ENCODE data around the gene IQSEC1. TPM values are rescaled to one million over a fixed set of nuclear protein-coding genes. Genes with fewer than 3 reads are reported as not detected.

The IQSEC1 gene
- total RNA-seq, 1 donor from 2014 or later: 70.1 TPM

DNA sequence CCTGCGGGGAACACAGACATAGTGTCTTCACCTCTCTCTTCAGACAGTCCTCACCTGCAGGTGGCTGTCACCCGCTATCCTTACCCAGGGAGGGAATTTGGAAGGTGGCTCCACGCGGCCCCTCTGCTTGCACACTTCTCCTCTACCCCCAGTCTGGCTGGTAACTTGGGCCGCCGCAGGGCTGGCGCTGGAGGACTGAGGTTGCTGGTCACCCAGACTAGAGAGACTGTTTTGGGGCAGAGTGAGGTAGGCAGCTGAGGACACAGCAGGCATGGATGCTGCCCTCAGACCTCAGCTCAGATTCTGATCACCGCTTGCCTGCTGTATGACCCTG is 12.6 kb upstream of the IQSEC1 start:
- no peak for DNase-seq (ENCODE audit: low spot score)

DNA sequence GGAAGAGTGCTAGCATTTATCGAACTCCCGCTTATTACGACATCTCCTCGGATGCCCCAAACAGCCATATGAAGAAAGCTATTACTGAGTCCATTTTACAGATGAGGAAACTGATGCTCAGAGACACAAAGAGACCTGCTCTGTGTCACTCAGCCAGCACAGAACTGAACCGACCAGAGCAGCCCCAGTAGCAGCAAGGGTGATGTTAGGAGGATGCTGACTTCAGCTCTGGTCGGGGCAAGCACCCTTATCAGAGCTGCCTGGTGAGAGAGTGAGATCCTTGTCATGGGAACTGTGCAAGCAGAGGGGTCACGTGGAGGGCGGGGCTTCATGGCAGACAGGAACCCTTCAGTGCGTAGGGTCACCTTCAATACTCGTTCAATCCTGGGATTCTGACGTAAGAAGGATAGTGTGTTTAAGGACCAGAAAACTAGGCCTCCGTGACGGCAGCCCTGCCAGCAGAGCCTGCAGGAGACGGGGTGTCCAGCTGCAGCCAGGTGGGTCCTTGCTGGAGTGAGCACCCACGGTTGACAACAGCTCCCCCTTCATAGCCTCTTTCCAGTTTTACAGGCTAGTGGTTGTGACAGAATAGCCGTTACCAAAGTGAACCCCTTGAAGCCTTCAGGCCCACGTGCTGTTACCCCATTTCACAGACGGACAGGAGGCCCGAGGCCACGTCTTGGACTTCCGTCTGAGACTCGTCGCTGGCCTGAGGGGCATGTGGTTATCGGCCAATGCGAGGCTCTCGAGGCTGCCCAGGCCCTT is 12.0 kb upstream of the IQSEC1 start:
- no peak for DNase-seq (ENCODE audit: low spot score)

DNA sequence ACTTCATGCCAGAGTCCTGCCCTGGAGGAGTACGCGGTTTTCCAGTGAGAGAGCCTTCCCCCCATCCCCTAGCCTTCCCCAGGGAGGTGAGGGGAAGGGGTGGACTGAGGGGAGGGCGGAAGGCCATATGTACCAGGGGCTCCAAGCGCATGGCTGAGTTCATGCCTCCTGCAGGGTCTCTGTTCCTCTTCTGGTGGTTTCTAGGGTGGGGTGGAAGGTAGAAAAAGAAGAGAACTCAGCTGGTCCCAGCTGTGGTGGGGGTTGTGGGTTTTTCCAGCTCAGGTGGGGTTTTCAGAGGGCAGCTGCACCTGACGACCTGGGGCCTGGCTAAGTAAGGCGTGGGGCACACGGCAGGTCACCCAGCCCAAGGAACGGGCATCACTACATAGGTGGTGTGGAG is 10.7 kb upstream of the IQSEC1 start:
- DNase-seq (ENCODE audit: low spot score): no peak

DNA sequence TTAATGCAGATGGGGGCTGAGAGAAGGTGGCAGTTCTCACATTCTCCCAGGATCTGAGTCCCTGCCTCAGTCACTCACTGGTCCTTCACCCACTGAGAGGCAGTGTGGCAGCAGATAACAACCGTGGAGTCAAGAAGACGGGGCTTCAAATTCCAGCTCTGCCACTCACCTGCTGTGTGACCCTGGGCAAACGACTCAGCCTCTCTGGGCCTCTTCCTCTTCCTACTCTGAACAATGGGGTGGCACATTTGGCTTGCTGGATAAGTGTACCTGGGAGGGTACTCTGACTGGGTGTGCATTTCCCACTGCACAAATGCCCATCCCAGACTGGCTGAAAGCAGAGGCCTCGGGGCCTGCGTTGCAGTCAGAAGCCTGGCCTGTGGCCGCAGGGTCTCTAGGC is 10.0 kb upstream of the IQSEC1 start:
- no peak for DNase-seq (ENCODE audit: low spot score)

DNA sequence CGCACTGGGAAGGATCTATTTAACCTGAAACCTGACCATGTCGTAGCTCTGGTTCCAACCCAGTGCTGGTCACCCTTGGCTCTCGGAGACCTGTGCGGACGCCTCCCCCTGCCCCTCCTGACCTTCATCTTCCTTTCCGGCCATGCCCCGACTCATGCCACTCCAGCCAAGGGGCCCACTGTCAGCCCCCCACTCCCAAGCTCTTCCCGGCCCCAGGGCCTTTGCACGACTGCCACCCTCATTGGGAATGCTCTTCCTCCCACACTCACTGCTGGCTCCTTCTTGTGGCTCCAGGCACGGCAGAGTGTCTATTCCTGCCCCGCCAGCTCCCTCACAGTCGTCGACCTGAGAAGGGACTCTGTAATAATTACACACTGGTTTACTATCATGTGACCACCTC is 9.4 kb upstream of the IQSEC1 start:
- DNase-seq (ENCODE audit: low spot score): no peak

DNA sequence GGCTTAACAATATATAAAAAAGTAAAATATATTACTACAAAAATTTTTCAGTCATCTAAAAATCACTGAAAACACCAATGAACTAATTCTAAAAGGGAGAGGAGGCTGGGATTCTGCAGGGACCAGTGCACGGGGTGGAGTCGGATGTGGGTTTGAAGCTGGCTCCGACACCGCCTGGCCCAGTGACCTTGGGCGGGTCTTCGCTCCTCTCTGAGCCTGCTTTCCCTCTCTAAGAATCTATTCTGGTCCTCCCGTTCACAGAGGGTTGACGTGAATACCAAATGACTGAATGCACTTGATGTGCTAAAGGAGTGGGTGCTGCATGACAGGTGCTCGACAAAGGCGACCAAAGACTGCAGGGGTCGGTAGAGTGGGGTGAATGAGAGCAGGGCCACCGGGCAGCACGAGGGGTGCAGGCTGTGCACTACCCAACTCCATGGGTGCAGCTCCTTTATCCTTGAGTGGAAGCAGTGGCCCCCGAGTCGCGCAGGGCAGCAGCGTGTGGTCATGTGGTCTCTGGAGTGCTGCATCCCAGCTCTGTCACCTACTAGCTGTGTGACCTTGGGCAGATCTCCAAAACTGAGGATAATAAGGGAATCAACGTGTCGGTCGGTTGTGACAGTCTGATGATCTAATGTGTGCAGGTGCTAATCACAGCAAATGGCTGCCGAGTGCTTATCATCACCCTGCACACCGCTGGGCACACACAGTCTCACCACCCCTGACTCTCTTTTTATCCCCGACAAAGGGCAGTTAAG is 8.6 kb upstream of the IQSEC1 start:
- no peak for DNase-seq (ENCODE audit: low spot score)

DNA sequence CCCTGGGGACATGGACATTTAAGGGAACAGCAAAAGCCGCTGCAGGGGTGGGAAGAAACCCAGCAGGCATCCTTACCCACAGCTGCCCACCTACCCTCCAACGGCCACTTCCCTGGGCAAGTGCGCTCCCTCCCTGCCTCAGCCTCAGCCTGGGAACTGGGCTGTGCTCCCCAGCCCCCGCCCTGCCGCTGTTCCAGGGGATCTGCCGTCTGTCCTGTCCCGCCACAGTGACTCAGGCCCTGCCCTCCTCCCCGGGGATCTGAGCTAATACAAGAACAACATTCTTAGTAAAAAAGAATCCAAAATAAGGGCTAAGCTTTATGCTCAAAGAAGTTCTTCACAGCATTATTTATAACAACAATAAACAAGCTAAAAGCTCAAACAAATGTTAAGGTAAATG is 7.4 kb upstream of the IQSEC1 start:
- no peak for DNase-seq (ENCODE audit: low spot score)

DNA sequence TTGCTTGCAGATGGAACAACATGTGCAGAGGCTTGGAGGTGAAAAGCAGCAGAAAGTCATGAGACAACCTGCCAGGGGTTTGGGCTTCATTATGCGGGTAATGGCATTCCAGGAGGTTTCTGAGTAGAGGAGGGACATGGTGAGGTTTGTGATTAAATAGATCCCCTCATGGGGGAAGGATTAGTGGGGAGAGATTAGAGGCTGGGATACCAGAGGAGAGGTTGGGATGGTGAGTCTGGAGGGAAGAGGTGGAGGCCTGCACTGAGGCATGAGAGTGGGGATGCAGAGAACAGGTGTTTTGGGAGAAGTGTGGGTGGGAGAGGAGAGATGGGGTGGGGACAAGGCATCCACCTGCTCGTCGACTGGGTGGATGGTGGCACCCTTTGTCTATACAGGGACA is 6.8 kb upstream of the IQSEC1 start:
- DNase-seq (ENCODE audit: low spot score): no peak

DNA sequence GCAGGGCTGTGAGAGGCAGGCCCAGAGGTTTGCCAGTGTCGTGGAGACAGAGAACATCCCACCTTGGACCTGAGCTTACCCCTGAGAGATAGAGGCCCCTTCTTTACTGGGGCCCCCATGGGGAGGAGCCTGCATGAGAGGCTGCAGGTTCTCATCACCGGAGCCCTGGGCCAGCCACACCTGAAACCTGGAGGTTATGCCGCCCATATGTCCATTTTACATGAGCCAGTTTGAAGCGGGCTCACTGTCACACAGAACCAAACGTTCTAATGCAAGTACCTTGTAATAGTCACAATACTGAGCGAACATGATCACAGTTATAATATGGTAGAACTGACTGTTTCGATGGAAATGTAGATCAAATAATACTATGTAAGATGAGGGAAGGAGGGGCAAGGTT is 6.3 kb upstream of the IQSEC1 start:
- DNase-seq (ENCODE audit: low spot score): no peak

DNA sequence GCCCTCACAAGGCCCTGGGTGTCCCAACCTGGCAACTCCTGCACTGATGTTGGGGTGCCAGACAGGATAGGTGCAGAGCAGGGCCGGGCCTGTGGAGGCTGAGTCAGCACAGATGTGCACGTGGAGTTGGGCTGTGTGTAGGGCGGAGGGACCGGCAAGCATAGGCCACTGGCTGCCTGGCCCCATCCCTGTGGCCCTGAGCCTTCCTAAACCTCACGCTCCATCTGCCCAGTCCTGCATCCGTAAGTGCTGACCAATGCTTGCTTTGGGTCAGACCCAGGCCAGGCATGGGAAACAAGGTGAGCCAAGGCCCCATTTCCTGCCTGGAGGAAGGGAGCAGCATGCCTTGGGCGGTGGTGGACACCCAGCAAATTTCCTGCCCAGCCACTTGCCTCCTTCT is 5.8 kb upstream of the IQSEC1 start:
- no peak for DNase-seq (ENCODE audit: low spot score)

DNA sequence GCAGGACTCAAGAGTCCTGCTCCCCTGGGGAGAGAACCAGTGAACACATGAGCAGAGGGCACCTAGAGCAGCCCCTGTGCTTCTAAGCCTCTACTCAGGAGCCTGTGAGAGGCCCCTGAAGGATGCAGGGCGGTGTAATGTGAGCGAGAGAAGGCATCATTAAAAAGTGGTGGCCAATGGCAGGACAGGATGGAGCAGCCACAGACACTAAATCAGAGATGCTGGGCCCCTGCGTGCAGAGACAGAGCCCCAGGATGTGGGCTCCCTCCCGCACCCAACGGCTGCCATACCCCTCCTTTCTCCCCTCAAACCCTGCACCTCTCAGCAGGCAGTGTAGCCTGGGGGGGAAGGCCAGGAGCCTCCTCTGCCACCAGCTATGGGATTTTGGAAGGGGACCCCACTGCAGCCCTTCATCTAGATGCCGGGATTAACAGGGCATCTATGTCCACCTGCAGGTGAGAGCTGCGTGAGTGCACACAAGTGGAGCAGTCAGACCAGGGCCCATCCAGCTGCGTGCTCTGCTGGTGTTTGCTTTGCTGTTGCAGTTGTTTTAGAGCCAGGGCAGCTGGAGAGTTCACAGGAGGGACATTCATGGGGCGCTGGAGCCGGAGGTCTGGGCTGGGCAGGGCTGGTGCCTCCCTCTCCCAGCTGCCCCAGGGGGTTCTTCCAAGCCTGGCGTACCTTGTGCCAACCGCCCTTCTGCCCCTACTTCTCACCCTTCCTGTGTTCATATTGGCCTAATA is 5.1 kb upstream of the IQSEC1 start:
- DNase-seq (ENCODE audit: low spot score): no peak

DNA sequence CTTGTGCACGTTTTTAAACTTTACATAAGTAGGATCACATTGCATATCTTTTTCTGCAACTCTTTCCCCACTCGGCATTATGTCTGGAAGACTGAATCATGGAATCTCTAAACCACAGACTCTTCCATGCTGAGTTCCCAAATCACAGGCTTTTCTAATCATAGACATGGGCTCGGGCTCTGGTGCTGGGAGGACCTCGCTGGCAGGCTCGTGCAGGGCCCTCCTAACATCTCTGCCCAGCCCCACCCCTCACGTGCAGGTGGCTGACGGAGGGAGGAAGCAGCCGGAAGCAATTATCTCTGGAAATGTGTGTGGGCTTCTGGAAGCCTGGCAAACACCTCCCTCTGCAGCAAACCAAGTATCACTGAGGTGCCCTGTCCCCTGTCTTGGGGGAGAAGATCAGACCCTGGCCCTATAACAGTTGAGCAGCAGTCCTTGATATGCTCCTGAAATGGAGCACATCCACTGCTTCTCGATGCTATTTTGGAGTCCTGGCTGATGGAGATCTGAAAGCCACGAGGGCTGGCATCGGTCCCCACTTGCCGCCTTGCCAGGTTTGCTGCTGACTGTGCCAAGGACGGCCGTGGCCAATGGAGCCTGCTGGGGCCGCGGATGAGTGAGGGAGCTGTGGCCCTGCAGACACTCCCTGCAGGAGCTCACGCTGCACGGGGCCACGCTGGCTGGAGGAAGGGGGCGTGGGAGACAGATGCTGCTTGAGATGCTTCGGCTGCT is 4.4 kb upstream of the IQSEC1 start:
- no peak for DNase-seq (ENCODE audit: low spot score)

DNA sequence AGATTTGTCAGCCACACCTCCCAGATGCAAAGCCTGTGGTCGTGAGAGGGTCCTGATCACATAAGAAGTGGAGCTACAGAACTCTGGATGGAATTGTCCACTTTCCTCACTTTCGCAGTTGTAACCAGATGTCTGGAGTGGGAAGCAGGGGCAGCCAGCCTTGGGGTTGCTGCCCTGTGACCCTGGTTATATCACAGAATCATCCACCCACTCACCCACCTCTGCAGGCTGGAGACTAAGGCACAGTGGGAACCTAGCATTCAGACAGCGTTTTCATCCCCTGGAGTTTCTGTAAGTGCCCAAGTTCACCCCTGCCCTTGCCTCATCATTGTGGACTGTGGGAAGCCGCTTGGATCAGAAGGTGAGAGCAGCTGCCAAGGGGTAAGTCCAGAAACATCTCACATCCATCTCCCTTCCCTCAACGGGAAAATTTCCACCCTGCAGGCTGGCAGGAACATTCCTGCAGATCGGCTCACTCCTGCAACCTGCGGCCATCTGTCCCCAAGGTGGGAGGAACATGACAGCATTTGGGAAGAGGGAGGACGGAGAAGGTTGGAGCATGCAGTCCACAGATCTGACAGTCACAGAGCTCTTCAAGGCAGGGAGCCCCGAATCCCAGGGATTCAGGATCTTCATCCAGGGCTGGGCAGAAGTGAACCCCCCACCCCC is 2.9 kb upstream of the IQSEC1 start:
- no peak for DNase-seq (ENCODE audit: low spot score)

DNA sequence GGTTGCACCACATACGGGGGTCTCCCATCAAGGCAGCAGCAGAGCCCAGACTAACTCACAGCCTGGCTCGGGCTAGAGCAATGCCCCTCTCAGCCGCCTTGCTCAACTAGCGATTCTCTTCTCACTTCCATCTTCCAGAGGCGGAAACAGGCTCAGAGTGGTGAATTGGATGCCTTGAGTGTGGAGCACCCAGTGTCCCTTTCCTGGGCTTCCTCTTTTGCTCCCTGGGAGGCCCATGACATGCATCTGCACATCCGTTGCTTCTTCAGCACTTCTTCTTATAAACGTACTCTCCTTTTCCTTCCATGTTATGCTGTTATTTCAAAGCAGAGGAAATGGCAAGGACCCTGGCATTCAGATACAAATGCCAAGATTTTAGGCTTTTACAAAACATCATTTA is 2.1 kb upstream of the IQSEC1 start:
- DNase-seq (ENCODE audit: low spot score): no peak

DNA sequence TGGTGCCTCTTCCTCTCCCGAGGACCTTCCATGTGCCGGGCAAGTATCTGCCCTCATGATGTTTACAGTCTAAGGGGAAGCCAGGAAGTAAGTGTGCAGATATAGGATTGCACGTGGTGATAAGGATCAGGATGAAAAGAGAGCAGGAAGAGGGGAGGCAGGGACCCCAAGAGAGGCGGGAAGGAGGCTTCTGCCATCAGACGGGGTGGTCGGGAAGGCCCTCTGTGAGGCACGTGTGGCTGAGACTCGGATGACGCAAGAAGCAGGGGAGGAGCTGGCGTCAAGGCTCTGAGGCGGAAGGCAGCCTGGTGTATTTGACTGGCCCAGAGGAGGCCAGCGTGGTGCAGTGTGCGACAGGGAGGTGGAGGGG is 762 bp upstream of the IQSEC1 start:
- DNase-seq (ENCODE audit: low spot score): no peak

DNA sequence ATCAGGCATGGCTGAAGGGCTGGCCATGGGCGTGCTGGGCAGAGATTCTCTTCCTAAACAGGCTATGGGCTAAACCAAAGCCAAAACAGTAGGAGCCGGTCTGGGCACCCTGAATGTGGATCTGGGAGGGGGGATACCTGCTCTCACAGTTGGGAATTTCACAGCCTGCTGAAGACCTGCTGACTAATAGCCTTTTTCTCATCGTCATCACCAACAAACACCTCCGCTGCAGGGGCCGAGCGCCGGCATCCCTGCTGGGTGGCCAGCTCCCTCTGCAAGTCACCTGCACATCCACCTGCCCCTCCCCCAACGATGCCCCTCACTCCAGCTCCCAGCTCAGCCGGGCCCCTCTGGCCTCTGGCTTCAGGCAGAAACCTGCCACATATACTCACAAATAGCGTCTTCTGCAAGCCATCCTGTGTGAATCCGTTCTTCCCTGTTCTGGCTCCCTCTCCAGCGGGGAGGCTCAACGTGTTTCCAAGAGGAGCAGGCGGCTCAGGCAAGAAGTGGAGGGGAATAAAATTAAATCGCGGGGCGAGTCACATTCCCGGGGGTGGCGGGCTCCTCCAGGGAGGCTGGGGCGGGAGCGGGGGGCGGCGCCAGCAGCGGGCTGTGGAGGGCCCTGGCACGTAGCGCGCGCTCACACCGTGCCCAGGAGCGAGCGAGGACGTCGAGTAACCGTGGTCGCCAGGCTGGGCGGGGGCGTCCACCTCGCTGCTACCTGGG is 466 bp downstream of the IQSEC1 start:
- DNase-seq (ENCODE audit: low spot score): no peak

DNA sequence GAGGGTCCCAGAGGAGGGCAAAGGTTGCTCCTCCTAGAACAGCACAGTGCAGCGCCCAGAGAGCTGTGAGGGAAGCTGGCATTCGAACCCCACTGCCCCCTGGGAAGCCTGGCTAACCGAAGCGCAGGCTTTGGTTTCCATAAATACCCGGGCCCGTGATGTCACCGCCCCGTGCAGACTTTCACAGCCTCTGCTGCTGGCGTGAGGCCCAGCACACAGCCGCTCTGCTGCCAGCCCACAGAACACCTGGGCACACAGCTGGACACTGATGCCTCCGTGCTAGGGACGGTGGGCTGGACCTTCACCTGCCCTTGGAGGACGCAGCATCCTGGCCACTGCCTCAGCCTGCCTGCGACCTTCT is 1.0 kb downstream of the IQSEC1 start:
- no peak for DNase-seq (ENCODE audit: low spot score)

DNA sequence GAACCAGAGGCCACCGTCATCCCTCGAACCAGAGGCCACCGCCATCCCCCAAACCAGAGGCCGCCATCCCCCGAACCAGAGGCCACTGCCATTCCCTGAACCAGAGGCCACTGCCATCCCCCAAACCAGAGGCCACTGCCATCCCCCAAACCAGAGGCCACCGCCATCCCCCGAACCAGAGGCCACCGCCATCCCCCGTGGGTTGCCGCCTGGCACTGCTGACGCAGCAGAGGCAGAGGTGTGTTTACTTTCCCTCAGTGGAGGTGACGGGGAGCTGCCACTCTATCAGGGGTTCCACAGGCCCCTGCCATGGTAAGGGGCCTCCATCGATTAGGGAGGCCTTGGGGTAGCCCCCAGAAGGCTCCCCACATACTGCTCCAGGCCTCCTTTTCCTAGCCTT is 1.5 kb downstream of the IQSEC1 start:
- DNase-seq (ENCODE audit: low spot score): no peak

DNA sequence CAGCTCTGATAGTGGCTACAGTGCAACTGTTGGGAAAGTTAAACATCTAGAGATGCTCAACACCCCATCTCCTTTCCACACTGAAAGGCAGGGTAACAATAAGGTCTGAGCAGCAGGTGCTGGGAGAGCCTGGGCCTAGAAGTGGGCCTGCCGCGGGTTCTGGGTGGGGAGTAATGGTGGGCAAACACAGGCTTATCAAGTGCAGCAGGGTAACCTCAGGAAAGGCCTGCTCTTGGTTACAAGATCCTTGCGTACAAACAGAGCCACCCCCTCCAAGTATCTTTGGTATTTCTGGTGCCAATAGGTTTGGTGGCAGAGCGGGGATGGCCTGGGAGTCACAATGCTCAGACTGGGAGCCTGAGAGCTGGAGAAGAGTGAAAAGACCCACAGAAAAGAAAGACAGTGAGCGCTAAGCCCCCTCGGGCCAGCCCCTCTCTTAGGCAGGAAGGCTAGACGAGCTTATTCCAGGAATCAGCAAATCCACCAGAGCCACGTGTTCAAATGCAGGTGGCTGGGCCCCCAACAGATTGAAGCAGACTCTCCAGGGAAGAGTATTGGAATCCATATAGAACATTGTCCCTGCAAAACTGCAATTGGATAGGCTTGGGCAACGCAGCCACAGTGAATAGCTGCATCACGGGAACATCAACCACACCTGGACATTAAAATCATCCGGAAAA is 2.7 kb downstream of the IQSEC1 start:
- no peak for DNase-seq (ENCODE audit: low spot score)

DNA sequence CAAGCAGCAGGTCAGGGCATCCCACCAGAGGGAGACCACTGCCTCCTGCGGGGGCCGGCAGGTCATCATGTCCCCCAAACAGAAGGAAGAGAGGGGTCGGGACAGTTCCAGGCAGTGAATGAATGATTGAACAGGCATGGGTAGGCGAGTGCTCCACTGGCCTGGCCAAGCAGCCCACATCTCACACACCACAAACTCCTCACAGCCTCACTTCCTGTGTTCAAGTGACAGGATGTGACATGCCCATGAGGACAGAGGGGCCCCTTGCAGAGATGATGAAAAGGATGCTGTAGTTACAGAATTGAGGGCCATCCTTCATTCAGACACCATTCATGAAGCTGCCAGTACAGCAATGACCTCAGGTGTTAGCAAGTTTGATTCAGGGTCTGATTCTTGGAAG is 3.7 kb downstream of the IQSEC1 start:
- DNase-seq (ENCODE audit: low spot score): no peak
